Gastroesophageal sphincter (tissue), 4 donors: ENCODE results near the gene C3orf70. TPM values are rescaled to one million over a fixed set of nuclear protein-coding genes. Genes with fewer than 3 reads are reported as not detected.

Experiments
- ATAC-seq: fragments of 150-250 bp; one replicate; pipeline ENCODE4 v1.9.1; 2016; ENCODE audit warnings: mild to moderate bottlenecking, moderate library complexity
- H3K27ac ChIP-seq, 4 donors: fragments of 200-600 bp; sonication (generic) in 3 of 4; 1 replicate in 3 of 4; 2 replicates in 1 of 4; pipeline ENCODE4 v1.5.1; 2016 to 2019
- H3K27me3 ChIP-seq: fragments of 200-600 bp; sonication (generic); one replicate; pipeline ENCODE4 v1.5.1; 2019
- H3K36me3 ChIP-seq, 2 donors: fragments of 200-600 bp; sonication (generic); one replicate each; pipeline ENCODE4 v1.5.1; 2019; ENCODE audit warnings: control low read depth in 1 of 2
- H3K4me1 ChIP-seq, 3 donors: fragments of 200-600 bp; sonication (generic); 1 replicate in 2 of 3; 2 replicates in 1 of 3; pipeline ENCODE4 v1.5.1; 2016 to 2019; ENCODE audit warnings: control low read depth in 2 of 3
- H3K4me3 ChIP-seq, 2 donors: fragments of 200-600 bp; sonication (generic); one replicate each; pipeline ENCODE4 v1.5.1; 2019; ENCODE audit warnings: mild to moderate bottlenecking in 1 of 2, moderate library complexity in 1 of 2
- H3K9me3 ChIP-seq, 3 donors: fragments of 200-600 bp; sonication (generic); one replicate each; pipeline ENCODE4 v1.5.1; 2017 to 2019; ENCODE audit warnings: control low read depth in 2 of 3
- EP300 ChIP-seq: sonication (generic); formaldehyde crosslinking; IDR thresholded peaks from one replicate; pipeline ENCODE4 v1.6.1; 2017; ENCODE audit warnings: antibody characterized with exemption, mild to moderate bottlenecking
- POLR2A ChIP-seq, 2 donors: fragments of 450-650 bp; IDR thresholded peaks; one replicate each; pipeline ENCODE4 v1.6.1; 2017; ENCODE audit warnings: antibody characterized with exemption in 2 of 2, mild to moderate bottlenecking in 2 of 2, moderate library complexity in 1 of 2
- POLR2AphosphoS5 ChIP-seq: sonication (generic); formaldehyde crosslinking; IDR thresholded peaks from one replicate; pipeline ENCODE4 v1.6.1; 2017; ENCODE audit warnings: antibody characterized with exemption
- WGBS, 2 donors: methylation state at CpG; one replicate each; pipeline ENCODE4 v1.1.5; 2018; ENCODE audit warnings: low coverage in 1 of 2; 5-methylcytosine and 5-hydroxymethylcytosine counted together
- total RNA-seq, 4 donors: library from RNA; depleted of rRNA; stranded (reverse); fragments of >200 nt; gene quantifications; one replicate each; pipeline ENCODE4 v1.1.0, GENCODE V29; 2016
- TF ChIP-seq, protein P1 (sequence below), 4 experiments: fragments of 200-600 bp in 2 of 4; fragments of 450-650 bp in 2 of 4; sonication (generic) in 1 of 4; IDR thresholded peaks; one replicate each; pipeline ENCODE4 v1.5.1; 2017 to 2019; ENCODE audit warnings: antibody characterized with exemption in 4 of 4, mild to moderate bottlenecking in 2 of 4, moderate library complexity in 2 of 4

C3orf70 gene
- total RNA-seq, 4 donors from 2014 or later = 21.0 to 61.1 (median 36.1) TPM

- ATAC-seq = peak; percentile 65
- TF ChIP-seq, protein P1, sequence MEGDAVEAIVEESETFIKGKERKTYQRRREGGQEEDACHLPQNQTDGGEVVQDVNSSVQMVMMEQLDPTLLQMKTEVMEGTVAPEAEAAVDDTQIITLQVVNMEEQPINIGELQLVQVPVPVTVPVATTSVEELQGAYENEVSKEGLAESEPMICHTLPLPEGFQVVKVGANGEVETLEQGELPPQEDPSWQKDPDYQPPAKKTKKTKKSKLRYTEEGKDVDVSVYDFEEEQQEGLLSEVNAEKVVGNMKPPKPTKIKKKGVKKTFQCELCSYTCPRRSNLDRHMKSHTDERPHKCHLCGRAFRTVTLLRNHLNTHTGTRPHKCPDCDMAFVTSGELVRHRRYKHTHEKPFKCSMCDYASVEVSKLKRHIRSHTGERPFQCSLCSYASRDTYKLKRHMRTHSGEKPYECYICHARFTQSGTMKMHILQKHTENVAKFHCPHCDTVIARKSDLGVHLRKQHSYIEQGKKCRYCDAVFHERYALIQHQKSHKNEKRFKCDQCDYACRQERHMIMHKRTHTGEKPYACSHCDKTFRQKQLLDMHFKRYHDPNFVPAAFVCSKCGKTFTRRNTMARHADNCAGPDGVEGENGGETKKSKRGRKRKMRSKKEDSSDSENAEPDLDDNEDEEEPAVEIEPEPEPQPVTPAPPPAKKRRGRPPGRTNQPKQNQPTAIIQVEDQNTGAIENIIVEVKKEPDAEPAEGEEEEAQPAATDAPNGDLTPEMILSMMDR (IDR thresholded peaks at IDR 0.05) = no peak
- TF ChIP-seq POLR2AphosphoS5 (no peak), EP300 (no peak), POLR2A (IDR thresholded peaks at IDR 0.05) (no peak)
- Histone ChIP-seq H3K27ac (peak overlapping the region in 3 of 4 donors; percentile 19 to 57 (median 48)), H3K9me3 (no peaks in the 10 kb centered on the region), H3K27me3 (peaks cover 9% of the 10 kb centered on the region), H3K4me1 (no peaks in the 10 kb centered on the region), H3K36me3 (no peaks in the 10 kb centered on the region), H3K4me3 (no peak overlapping the region)
- 57% methylated on average over 9 to 12 of the region's 15 CpGs for WGBS, 2 donors
Observed at GRCh38 chr3:185175370-185175987, 22.6 kb upstream of the C3orf70 start.

DNA sequence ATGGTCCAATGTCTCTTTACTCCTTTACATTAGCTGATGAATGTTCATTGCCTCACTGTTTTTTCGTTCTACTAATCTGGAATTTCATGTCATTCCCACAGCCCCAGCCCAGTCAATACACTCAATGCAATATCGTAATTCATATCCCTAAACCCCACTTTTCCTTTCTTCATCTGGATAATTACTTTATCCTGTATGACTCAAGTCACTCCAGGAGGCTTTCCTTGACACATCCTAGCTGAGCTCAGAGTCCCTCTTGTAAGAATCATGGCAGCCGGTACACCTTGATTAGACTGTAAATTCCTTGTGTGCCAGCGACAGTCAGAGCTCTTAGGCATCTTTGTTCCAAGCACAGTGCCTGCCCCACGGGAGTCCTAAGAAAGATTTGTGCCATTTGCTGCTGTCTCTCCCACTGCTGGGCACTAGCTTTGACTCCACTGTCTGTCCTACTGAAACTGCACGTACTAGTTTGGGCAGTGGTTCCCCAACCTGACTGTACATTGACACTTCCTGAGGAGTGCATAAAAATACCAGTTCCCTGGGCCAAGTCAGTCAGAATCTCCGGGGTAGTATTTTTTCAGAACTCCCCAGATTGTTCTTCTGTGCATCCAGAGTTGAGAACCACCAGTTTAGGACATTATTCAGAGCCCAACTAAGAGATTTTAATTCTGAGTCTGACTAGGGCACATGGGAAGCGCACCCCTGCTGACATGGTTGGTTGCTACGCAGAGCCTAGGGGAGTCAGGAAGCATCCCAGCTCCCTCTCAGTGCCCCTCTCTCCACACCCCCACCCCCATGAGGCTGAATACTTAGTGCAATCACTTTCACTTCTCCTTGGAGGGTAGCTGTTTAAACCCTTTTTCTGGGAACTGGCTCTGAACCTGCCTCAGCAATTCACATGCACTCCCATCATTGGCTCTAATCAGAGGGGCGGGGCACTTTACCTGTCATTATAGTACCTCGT lies 19.5 kb upstream of the C3orf70 start:
- TF ChIP-seq EP300 (no peak), POLR2A (IDR thresholded peaks at IDR 0.05) (no peak), POLR2AphosphoS5 (no peak)
- TF ChIP-seq, protein P1 (IDR thresholded peaks at IDR 0.05) = no peak
- 76 to 85% methylated on average over 6 to 11 of the region's 11 CpGs for WGBS, 2 donors
- no peaks in the 10 kb centered on the region for H3K4me1 ChIP-seq
- no peaks in the 10 kb centered on the region for H3K27me3 ChIP-seq
- H3K9me3 ChIP-seq = no peaks in the 10 kb centered on the region
- ATAC-seq = no peak
- no peak overlapping the region for H3K27ac ChIP-seq
- no peak overlapping the region for H3K4me3 ChIP-seq
- no peaks in the 10 kb centered on the region for H3K36me3 ChIP-seq

- 86 to 93% methylated on average over 3 to 4 of the region's 6 CpGs for WGBS, 2 donors
- H3K27ac ChIP-seq = no peak overlapping the region
- H3K4me3 ChIP-seq = no peak overlapping the region
- no peak for TF ChIP-seq POLR2AphosphoS5
- TF ChIP-seq, protein P1 (IDR thresholded peaks at IDR 0.05) = no peak
- TF ChIP-seq EP300 = no peak
- no peak for TF ChIP-seq POLR2A (IDR thresholded peaks at IDR 0.05)
- H3K9me3 ChIP-seq = no peaks in the 10 kb centered on the region
- H3K4me1 ChIP-seq = no peaks in the 10 kb centered on the region
- no peaks in the 10 kb centered on the region for H3K27me3 ChIP-seq
- no peak for ATAC-seq
- no peaks in the 10 kb centered on the region for H3K36me3 ChIP-seq
Observed at GRCh38 chr3:185164428-185165217, 11.8 kb upstream of the C3orf70 start.

- TF ChIP-seq POLR2AphosphoS5 (no peak), POLR2A (IDR thresholded peaks at IDR 0.05) (no peak)
- WGBS, 2 donors = 95% methylated on average over 6 of the region's 8 CpGs; no CpG with 5 or more reads in 1 of the 2 donors
- Histone ChIP-seq H3K4me3 (no peak overlapping the region), H3K27me3 (no peaks in the 10 kb centered on the region), H3K36me3 (no peaks in the 10 kb centered on the region), H3K27ac (no peak overlapping the region), H3K4me1 (no peaks in the 10 kb centered on the region), H3K9me3 (no peaks in the 10 kb centered on the region)
- no peak for ATAC-seq
Observed at GRCh38 chr3:185162634-185163033, 9.8 kb upstream of the C3orf70 start.

GRCh38 chr3:185161761-185162160 lies 8.9 kb upstream of the C3orf70 start:
- Histone ChIP-seq H3K9me3 (no peaks in the 10 kb centered on the region), H3K4me1 (no peaks in the 10 kb centered on the region), H3K27me3 (no peaks in the 10 kb centered on the region), H3K27ac (no peak overlapping the region), H3K4me3 (no peak overlapping the region), H3K36me3 (no peaks in the 10 kb centered on the region)
- no peak for ATAC-seq
- 70 to 89% methylated on average over 3 to 4 of the region's 5 CpGs for WGBS, 2 donors
- TF ChIP-seq, protein P1 (IDR thresholded peaks at IDR 0.05) = no peak
